Suppressor macrophage treated with lipopolysaccharide for 4 hours (primary cell): ENCODE measurements around the gene HERC5.

ENCODE experiments used
- DNase-seq: peaks from one replicate; pipeline ENCODE4 v3.0.0-alpha.2; 2020

The HERC5 gene

GRCh38 chr4:88448889-88449288 is 8.0 kb upstream of the HERC5 start:
- DNase-seq: no peak

- no peak for DNase-seq
These were observed 7.6 kb upstream of the HERC5 start for GRCh38 chr4:88449290-88449689.

- no peak for DNase-seq
These were observed 5.7 kb upstream of the HERC5 start for GRCh38 chr4:88451205-88451604.

GRCh38 chr4:88452912-88453311 is 4.0 kb upstream of the HERC5 start:
- no peak for DNase-seq

- peak; percentile 31 for DNase-seq
These were observed 586 bp downstream of the HERC5 start for GRCh38 chr4:88457307-88458103.

GRCh38 chr4:88458104-88458740 is 1.3 kb downstream of the HERC5 start:
- peak; percentile 67 for DNase-seq

- DNase-seq: no peak
These were observed 8.8 kb downstream of the HERC5 start for GRCh38 chr4:88465653-88466192.

- no peak for DNase-seq
These were observed 10.5 kb downstream of the HERC5 start for GRCh38 chr4:88467392-88467791.

- no peak for DNase-seq
These were observed 20.4 kb downstream of the HERC5 start for GRCh38 chr4:88477229-88477860.

- no peak for DNase-seq
These were observed 21.3 kb downstream of the HERC5 start for GRCh38 chr4:88478247-88478646.

GRCh38 chr4:88481537-88481936 is 24.6 kb downstream of the HERC5 start:
- no peak for DNase-seq

GRCh38 chr4:88489100-88489761 is 32.3 kb downstream of the HERC5 start:
- no peak for DNase-seq

GRCh38 chr4:88497859-88498409 is 41.0 kb downstream of the HERC5 start:
- no peak for DNase-seq

GRCh38 chr4:88503344-88503743 is 46.4 kb downstream of the HERC5 start:
- no peak for DNase-seq

- no peak for DNase-seq
These were observed 54.3 kb downstream of the HERC5 start for GRCh38 chr4:88511236-88511635.

- no peak for DNase-seq
These were observed 57.9 kb downstream of the HERC5 start for GRCh38 chr4:88514557-88515511.

GRCh38 chr4:88516746-88517145 is 59.8 kb downstream of the HERC5 start:
- DNase-seq: no peak

- DNase-seq: no peak
These were observed 60.9 kb downstream of the HERC5 start for GRCh38 chr4:88517825-88518224.

GRCh38 chr4:88518911-88519310 is 62.0 kb downstream of the HERC5 start:
- DNase-seq: no peak

GRCh38 chr4:88522702-88523324 is 65.9 kb downstream of the HERC5 start:
- peak; percentile 43 for DNase-seq
